DMS 273 (cell line): Measurements from ENCODE around the gene IL1RN.

Experiments used
- DNase-seq: peaks from one replicate; lab custom pipeline; 2025; ENCODE audit not compliant: unreplicated experiment; lab: John Stamatoyannopoulos, UW

Gene IL1RN

DNA sequence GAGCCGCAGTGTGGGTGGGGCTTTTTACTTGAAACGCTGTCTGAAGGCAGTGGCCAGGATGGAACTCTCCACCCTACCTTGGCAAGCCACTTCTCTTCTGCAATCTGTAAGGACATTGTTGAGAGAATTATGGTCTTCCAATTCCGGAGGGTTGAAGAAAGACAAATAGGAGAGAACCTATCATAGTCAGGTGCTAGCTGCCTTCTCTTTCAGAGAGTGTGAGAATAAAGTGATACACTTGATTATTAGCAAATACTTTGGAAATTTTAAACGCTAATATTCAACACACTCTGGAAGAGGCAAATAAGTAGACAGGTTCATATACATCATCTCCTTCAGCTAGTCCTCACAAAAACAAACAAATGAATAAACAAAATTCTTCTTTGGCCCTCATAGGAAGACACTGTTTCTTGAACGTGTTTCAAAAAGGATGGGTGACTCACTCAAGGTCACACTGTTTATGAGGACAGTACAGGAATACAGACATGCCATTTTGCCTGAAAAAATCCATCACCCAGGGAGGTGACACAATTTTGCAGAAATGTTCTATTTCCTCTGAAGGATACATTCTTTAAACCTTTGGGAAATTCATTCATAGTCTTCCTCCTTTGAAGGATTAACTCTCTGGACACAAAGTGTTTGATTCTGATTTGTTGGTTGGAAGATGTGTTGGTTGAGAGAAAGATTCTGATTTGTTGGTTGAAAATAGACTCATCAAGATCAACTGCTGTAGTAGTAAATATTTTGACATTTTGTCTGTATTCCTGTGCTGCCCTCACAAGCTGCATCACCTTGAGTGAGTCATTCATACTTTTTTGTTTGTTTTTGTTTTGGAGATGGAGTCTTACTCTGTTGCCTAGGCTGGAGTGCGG lies 2.2 kb upstream of the IL1RN start:
- no peak for DNase-seq

DNA sequence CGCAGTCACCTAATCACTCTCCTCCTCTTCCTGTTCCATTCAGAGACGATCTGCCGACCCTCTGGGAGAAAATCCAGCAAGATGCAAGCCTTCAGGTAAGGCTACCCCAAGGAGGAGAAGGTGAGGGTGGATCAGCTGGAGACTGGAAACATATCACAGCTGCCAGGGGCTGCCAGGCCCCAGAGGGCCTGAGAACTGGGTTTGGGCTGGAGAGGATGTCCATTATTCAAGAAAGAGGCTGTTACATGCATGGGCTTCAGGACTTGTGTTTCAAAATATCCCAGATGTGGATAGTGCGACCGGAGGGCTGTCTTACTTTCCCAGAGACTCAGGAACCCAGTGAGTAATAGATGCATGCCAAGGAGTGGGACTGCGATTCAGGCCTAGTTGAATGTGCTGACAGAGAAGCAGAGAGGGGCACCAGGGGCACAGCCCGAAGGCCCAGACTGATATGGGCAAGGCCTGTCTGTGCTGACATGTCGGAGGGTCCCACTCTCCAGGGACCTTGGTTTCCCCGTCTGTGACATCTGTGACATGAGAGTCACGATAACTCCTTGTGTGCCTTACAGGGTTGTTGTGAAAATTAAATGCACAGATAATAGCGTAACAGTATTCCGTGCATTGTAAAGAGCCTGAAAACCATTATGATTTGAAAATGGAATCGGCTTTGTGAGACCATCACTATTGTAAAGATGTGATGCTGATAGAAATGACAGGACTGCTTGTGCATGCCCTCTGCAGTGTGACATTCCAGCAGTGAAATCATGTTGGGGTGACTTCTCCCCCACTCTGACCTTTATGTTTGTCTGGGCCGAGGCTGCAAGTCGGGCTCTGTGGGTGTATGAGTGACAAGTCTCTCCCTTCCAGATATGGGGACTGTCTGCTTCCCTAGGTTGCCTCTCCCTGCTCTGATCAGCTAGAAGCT lies 510 bp downstream of the IL1RN start:
- DNase-seq = no peak

DNA sequence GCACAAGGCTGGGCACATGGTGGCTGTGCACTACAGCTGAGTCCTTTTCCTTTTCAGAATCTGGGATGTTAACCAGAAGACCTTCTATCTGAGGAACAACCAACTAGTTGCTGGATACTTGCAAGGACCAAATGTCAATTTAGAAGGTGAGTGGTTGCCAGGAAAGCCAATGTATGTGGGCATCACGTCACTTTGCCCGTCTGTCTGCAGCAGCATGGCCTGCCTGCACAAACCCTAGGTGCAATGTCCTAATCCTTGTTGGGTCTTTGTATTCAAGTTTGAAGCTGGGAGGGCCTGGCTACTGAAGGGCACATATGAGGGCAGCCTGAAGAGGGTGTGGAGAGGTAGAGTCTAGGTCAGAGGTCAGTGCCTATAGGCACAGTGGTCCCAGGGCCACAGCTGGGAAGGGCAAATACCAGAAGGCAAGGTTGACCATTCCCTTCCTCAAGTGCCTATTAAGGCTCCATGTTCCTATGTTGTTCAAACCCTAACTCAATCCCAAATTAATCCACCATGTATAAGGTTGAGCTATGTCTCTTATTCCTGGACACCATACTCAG lies 2.2 kb downstream of the IL1RN start:
- DNase-seq = no peak

DNA sequence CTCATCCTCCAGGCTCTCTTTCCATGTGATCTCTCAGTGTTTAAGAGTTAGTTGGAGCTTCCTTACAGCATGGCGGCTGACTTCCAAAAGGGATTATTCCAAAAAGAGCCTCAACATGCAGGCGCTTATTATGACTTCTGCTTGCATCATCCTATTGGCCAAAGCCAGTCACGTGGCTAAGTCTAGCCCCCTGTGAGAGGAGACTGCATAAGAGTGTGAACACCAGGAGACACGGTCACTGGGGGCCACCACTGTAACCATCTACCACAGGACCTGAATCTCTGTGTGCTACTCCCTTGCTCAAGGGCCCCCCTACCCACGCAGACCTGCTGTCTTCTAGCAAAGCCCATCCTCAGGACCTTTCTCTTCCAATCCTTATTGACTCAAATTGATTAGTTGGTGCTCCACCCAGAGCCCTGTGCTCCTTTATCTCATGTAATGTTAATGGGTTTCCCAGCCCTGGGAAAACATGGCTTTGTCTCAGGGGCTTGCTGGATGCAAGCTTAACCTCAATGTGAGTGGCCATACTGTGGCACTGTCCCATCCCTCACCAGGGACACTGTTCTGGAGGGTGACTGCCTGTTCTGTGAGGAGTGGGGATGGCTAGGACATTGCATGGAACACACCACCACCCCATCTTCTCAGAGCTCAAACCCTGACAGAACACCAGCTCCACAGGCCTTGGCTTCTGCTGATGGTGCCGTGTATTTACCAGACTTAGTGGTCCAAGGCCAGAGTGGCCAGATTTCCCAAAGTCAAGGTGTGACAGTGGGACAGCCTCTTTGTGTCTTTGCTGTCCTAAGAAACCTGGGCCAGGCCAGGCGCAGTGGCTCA lies 4.2 kb downstream of the IL1RN start:
- DNase-seq = no peak

DNA sequence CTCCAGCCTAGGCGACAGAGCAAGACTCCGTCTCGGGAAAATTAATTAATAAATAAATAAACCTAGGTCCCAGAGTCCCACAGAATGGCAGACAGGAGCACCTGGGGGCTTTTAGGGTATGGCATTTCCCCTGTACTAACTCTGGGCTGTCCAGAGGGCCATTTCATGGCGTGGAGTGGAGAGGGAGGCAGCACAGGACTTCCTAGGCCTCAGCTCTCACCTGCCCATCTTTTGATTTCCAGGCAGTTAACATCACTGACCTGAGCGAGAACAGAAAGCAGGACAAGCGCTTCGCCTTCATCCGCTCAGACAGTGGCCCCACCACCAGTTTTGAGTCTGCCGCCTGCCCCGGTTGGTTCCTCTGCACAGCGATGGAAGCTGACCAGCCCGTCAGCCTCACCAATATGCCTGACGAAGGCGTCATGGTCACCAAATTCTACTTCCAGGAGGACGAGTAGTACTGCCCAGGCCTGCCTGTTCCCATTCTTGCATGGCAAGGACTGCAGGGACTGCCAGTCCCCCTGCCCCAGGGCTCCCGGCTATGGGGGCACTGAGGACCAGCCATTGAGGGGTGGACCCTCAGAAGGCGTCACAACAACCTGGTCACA lies 5.1 kb downstream of the IL1RN start:
- DNase-seq = no peak

DNA sequence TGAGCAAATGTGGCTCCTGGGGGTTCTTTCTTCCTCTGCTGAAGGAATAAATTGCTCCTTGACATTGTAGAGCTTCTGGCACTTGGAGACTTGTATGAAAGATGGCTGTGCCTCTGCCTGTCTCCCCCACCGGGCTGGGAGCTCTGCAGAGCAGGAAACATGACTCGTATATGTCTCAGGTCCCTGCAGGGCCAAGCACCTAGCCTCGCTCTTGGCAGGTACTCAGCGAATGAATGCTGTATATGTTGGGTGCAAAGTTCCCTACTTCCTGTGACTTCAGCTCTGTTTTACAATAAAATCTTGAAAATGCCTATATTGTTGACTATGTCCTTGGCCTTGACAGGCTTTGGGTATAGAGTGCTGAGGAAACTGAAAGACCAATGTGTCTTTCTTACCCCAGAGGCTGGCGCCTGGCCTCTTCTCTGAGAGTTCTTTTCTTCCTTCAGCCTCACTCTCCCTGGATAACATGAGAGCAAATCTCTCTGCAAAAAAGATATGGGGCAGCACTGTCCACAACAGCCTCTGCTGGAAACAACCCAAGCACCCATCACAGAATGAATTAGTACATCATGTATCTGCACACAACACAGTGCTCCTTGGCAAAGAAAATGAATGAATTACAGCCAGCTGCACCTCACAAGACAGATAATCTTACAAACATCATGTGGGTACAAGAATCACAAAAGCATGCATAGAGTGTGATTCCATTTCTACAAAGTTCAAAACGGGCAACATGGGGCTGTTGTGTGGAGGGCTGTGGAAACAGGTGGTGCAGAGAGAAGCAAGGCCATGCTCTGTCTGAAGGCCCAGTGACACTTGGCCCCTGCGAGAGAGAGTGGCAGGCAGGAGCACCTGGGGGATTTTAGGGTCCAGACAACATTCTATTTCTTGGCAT lies 6.6 kb downstream of the IL1RN start:
- no peak for DNase-seq

DNA sequence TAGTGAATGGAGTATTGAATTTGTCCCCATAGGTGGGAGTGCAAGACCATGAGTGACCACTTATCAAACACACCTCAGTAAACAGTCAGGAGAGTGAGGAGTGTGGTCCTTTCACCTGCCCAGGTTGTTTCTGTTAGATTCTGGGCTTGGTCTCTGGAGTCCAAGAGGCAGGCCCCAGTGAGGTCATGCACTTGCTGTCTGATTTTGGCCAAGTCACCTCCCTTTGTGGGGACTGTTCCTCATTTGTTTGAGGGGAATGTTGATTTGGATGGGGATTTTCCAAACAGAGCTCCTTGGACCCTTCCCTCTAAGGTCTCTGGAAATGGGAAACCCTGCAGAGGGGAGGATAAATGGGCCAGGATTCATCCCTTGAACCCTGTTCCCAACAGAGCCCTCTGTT lies 7.3 kb downstream of the IL1RN start:
- no peak for DNase-seq

DNA sequence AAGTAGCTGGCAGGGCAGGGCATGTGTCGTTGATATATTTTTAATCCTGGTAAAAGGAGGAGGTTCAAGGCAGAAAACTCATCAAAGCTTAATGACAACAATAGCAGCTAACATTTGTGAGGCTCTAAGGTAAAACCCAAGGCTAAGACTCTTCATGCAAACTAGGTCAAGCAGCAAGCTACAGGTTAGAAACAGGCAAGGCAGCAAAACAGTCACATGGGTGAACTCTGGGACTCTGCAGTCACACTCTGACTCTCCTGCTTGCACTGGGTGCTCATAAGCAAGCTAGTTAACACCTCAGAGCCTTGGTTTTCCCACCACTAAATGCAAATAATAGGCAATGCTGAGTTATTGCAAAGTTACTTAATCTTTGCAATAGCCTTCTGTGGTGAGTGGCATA lies 7.9 kb downstream of the IL1RN start:
- no peak for DNase-seq

DNA sequence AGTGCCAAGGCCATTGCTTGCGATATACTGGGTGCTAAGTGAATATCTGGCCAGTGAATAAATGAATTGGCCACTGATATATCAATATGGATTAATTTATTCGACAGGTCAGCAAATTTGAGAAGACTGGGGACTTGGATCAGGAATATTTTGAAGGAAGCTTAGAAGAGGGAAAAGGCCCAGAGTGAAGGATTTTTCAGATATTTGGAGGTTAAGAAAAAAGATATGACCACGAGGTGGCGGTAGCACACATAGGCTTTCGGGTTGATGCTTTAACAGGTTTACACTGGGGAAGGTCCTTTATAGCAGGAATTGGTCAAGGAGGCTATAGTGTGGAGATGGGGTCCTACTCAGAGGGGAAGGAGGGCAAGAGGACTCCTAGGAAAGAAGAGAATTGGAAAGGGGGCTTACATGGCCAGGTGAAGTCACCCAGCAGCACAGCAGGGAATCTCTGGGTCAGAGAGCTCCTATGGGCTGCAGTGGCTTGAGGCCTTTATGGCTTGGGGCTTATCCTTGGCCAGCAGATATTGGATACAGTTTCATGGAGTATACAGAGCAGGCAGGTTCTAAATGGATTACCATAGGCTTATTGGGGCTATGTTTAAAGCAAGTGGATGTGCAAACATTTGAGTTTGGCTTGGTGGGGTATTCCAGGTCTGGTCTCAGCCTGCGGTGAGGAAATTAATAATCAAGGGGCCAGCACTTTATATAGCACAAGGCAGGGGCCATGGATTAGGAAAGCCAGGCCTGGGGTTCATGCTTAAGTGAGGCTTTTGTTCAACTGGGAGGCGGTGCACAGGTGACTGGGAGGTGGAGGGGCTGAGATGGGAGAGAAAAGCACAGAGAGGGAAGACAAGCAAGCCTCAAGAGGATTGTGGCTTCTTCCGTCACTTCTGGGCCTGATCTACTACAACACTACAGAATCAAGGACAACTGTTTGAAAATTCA lies 9.7 kb downstream of the IL1RN start:
- DNase-seq = peak; percentile 64

DNA sequence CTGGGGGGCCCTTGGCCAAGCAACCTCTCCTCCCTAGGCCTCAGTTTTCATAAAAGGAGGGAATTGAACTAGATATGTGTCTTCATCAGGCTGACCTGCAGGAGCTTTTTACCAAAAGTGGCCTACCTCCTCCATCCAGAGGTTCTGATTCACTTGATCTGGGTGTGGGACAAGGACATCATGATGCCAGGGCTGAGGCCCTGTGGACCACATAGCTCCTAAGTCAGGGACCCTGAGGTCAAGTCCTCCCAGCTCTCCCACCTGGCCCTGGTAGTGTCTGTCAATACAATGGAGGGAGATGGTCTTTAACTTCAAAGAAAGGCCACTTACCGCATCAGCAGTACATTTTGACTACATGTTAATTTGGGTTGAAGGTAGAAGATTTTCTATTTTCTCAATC lies 10.4 kb downstream of the IL1RN start:
- no peak for DNase-seq

DNA sequence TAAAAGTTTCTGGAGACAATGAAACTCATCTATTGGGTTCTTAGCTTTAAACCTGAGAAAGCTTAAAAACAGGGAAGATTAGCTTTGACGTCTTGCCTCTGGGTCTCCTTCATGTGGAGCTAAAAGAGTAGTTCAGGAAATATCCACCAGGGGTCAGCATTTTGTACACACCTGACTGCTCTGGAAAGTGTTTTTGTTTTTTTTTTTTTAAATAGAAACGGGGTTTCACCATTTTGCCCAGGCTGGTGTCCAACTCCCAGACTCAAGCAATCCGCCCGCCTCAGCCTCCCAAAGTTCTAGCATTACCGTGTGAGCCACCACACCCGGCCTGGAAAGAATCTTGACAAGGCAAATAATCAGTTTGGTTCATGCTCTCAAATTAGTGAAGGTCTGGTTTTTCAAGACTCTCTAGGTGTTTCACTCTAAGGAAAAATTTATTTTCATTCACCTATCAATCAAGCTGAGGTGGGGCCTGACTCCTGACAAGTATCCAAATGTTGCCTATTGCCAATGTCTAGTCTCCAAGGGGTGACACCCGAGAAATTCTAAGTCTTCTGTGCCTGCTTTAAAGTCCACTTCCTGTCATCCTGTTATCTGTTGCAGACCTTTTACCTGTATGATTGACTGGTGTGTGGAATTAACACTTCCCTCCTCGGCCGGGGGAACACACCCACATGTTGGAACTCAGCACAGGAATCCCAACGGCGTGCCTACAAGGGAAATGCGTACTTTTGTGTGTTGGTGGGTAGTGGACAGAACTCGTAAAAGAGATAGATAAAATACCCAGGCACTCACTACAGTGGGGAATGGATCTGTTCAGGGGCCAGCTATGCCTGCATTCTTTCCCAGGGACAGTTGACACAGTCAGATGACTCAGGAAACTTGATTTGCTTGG lies 11.3 kb downstream of the IL1RN start:
- peak; percentile 84 for DNase-seq

DNA sequence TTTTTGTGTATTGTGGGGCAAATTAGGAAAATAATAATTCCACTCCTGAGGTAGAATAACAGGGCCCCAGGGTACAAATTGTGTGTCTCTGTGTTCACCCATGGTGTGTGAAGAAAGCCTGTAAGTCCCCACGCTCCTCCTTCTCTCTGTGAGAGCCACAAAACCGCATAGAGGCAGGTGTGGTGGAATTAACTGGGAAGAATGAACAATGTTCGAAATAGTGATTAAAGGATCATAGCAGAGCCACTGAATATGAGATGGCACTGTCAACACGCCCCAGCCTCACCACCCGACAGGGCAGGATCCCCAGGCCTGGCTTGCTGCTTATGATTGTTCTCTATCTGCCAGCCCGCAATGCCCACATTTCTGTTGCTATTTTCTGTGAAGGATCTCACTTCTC lies 14.1 kb downstream of the IL1RN start:
- no peak for DNase-seq

DNA sequence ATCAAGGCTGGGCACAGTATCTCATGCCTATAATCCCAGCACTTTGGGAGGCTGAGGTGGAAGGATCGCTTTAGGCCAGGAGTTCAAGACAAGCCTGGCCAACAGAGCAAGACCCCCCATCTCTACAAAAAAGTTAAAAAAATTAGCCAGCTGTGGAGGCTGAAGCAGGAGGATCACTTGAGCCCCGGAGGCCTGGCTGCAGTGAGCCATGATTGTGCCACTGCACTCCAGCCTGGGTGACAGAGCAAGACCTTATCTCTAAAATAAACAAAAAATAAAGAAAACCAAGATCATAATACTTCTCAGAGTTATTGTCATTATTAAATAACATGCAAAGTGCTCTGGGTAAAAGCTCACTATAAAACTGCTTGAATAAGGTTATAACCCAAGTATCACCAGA lies 14.9 kb downstream of the IL1RN start:
- no peak for DNase-seq

DNA sequence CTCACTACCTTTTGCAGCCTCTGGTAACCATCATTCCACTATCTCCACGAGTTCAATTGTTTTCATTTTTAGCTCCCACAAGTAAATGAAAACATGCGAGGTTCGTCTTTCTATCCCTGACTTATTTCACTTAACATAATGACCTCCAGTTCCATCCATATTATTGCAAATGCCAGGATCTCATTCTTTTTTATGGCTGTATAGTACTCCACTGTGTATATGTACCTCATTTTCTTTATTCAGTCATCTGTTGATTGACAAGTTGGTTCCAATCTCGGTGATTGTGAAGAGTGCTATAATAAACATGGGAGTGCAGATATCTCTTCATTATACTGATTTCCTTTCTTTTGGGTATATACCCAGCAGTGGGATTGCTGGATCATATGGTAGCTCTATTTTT lies 16.9 kb downstream of the IL1RN start:
- no peak for DNase-seq

DNA sequence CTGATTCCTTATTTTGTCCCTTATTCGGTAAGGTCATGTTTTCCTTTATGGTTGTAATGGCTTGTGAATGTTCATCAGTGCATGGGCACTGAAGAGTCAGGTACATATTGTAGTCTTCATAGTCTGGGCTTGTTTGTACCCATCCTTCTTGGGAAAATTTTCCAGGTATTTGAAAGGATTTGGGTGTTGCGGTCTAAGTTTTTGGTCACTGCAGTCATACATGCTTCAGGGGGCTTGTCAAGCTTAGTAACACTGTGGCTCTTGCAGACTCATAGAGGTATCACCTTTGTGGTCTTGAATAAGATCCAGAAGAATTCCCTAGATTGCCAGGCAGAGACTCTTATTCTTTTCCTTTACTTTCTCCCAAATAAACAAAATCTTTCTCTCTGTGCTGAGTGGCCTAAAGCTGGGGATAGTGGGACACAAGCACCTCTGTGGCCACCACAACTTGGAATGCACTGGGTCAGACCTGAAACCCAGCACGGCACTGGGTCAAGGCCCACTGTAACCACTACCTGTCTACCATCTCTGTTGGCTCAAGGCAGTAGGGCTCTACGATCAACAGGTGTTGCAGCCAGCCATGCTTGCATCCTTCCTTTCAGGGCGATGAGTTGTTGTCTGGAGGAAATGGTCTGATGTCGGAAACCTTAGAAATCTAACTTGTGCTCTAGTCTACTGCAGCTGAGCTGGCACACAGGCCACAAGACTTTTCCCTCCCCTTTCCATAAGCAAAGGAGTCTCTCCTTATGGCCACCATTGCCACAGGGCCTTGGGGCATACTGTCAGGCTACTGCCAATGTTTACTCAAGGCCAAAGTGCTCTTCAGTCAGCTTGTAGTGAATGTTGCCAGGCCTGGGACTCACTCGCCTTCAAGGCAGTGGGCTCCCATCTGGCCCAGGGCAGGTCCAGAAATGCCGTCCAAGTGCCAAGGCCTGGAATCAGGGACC lies 21.5 kb downstream of the IL1RN start:
- DNase-seq = no peak

DNA sequence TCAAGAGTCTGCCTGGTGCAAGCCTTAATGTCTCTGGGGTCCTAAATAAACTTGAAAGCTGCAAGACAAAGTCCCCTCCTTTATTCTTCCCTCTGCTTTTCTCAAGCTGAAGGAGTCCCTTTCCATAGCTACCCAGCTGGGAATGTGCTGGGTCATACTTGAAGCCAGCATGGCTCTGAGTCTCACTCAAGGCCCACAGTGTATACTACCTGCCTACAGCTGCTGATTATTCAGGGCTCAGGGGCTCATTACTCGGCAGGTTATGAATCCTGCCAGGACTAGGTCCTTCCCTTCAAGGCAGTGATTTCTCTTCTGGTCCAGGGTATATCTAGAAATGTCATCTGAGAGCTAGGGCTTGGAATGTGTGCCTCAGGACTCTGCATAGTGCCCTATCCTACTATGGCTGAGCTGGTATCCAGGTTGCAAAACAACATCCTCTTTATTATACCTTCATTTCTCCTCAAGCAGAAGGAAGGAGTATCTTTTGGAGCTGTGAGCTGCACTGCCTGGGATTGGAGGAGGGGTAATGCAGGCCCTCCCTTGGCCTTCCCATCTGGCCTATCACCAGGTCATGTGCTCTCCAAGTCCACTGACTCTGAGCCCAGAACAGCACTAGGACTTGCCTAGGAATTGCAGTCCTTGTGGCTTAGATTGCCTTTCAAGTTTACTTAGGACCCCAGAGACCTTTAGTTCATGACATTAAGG lies 22.3 kb downstream of the IL1RN start:
- peak; percentile 5 for DNase-seq
